H1 (cell line): ENCODE results near the gene HAND1. TPM values are rescaled to one million over a fixed set of nuclear protein-coding genes. Genes with fewer than 3 reads are reported as not detected.
A peak's percentile ranks its signal among the peaks of the same experiment; 100 is the strongest.

Experiments
- CHD2 ChIP-seq: IDR thresholded peaks from 2 replicates; pipeline ENCODE4 v1.6.1; 2012; ENCODE audit warnings: low read length, improper control_type of control experiment
- HDAC6 ChIP-seq: IDR thresholded peaks from one replicate; pipeline ENCODE4 v1.7.1; 2012; ENCODE audit warnings: low read depth, mild to moderate bottlenecking, inconsistent platforms, low read length, moderate library complexity
- KDM4A ChIP-seq: IDR thresholded peaks from one replicate; pipeline ENCODE4 v1.7.1; 2012; ENCODE audit warnings: low read depth, mild to moderate bottlenecking, moderate library complexity, low read length, inconsistent platforms; ENCODE audit not compliant: severe bottlenecking
- PHF8 ChIP-seq: fragments of 200-600 bp; sonication (generic); conservative IDR thresholded peaks from 2 replicates; pipeline ENCODE4 v1.7.1; 2012; ENCODE audit warnings: low read depth, mild to moderate bottlenecking, inconsistent platforms, low read length, moderate library complexity
- RBBP5 ChIP-seq: IDR thresholded peaks from 2 replicates; pipeline ENCODE4 v1.7.1; 2012; ENCODE audit warnings: low read depth, mild to moderate bottlenecking, inconsistent platforms, low read length, moderate library complexity, borderline replicate concordance
- RFX5 ChIP-seq: IDR thresholded peaks from 2 replicates; pipeline ENCODE4 v1.6.1; 2011; ENCODE audit warnings: low read depth, low read length, improper control_type of control experiment, borderline replicate concordance
- SIX5 ChIP-seq: IDR thresholded peaks from 2 replicates; pipeline ENCODE4 v1.6.1; 2011; ENCODE audit warnings: mild to moderate bottlenecking, low read depth, low read length
- SP1 ChIP-seq: IDR thresholded peaks from 2 replicates; pipeline ENCODE4 v1.6.1; 2011; ENCODE audit warnings: low read depth, low read length
- SP2 ChIP-seq: IDR thresholded peaks from 2 replicates; pipeline ENCODE4 v1.6.1; 2012; ENCODE audit warnings: mild to moderate bottlenecking, low read length, inconsistent platforms
- TAF1 ChIP-seq: IDR thresholded peaks from 2 replicates; pipeline ENCODE4 v1.6.1; 2011; ENCODE audit warnings: mild to moderate bottlenecking, low read depth, low read length
- polyA plus RNA-seq, 7 experiments: library from polyadenylated mRNA; depleted of rRNA in 3 of 7; stranded (reverse) in 5 of 7; unstranded in 2 of 7; fragments of >200 nt in 5 of 7; fragments of 200-250 nt in 2 of 7; gene quantifications; 1 replicate in 5 of 7; 2 replicates in 1 of 7; 4 replicates in 1 of 7; pipeline versions ENCODE4 v1.2.1 to v1.2.3, GENCODE V29; 2011 to 2013; ENCODE audit warnings: missing spikeins in 2 of 7, mixed read lengths in 2 of 7
- total RNA-seq: library from RNA; stranded (reverse); fragmentation: NEBNext Ultra II Directional; extraction: Animal tissue kit (Norgen Biotek cat#: 25700); gene quantifications from 2 replicates; pipeline ENCODE4 v1.2.1, GENCODE V29; 2021
- TF ChIP-seq, protein P1 (sequence below): fragments of 300-600 bp; sonication (generic); IDR thresholded peaks from 2 replicates; pipeline ENCODE4 v1.7.1; 2012; ENCODE audit warnings: low read length, moderate library complexity, mild to moderate bottlenecking, inconsistent platforms; ENCODE audit not compliant: insufficient replicate concordance

The HAND1 gene
- total and polyA plus RNA-seq, 2 of the 8 experiments (the other 6 are each of a cell fraction or from before 2014, with no cell fraction given), result 0.06 TPM; not detected in 1

- peak; percentile 77 for TF ChIP-seq TAF1
- TF ChIP-seq HDAC6, result no peak
- peak; percentile 43; the same call in 1 of the 2 replicates for TF ChIP-seq RBBP5
- TF ChIP-seq, protein P1, sequence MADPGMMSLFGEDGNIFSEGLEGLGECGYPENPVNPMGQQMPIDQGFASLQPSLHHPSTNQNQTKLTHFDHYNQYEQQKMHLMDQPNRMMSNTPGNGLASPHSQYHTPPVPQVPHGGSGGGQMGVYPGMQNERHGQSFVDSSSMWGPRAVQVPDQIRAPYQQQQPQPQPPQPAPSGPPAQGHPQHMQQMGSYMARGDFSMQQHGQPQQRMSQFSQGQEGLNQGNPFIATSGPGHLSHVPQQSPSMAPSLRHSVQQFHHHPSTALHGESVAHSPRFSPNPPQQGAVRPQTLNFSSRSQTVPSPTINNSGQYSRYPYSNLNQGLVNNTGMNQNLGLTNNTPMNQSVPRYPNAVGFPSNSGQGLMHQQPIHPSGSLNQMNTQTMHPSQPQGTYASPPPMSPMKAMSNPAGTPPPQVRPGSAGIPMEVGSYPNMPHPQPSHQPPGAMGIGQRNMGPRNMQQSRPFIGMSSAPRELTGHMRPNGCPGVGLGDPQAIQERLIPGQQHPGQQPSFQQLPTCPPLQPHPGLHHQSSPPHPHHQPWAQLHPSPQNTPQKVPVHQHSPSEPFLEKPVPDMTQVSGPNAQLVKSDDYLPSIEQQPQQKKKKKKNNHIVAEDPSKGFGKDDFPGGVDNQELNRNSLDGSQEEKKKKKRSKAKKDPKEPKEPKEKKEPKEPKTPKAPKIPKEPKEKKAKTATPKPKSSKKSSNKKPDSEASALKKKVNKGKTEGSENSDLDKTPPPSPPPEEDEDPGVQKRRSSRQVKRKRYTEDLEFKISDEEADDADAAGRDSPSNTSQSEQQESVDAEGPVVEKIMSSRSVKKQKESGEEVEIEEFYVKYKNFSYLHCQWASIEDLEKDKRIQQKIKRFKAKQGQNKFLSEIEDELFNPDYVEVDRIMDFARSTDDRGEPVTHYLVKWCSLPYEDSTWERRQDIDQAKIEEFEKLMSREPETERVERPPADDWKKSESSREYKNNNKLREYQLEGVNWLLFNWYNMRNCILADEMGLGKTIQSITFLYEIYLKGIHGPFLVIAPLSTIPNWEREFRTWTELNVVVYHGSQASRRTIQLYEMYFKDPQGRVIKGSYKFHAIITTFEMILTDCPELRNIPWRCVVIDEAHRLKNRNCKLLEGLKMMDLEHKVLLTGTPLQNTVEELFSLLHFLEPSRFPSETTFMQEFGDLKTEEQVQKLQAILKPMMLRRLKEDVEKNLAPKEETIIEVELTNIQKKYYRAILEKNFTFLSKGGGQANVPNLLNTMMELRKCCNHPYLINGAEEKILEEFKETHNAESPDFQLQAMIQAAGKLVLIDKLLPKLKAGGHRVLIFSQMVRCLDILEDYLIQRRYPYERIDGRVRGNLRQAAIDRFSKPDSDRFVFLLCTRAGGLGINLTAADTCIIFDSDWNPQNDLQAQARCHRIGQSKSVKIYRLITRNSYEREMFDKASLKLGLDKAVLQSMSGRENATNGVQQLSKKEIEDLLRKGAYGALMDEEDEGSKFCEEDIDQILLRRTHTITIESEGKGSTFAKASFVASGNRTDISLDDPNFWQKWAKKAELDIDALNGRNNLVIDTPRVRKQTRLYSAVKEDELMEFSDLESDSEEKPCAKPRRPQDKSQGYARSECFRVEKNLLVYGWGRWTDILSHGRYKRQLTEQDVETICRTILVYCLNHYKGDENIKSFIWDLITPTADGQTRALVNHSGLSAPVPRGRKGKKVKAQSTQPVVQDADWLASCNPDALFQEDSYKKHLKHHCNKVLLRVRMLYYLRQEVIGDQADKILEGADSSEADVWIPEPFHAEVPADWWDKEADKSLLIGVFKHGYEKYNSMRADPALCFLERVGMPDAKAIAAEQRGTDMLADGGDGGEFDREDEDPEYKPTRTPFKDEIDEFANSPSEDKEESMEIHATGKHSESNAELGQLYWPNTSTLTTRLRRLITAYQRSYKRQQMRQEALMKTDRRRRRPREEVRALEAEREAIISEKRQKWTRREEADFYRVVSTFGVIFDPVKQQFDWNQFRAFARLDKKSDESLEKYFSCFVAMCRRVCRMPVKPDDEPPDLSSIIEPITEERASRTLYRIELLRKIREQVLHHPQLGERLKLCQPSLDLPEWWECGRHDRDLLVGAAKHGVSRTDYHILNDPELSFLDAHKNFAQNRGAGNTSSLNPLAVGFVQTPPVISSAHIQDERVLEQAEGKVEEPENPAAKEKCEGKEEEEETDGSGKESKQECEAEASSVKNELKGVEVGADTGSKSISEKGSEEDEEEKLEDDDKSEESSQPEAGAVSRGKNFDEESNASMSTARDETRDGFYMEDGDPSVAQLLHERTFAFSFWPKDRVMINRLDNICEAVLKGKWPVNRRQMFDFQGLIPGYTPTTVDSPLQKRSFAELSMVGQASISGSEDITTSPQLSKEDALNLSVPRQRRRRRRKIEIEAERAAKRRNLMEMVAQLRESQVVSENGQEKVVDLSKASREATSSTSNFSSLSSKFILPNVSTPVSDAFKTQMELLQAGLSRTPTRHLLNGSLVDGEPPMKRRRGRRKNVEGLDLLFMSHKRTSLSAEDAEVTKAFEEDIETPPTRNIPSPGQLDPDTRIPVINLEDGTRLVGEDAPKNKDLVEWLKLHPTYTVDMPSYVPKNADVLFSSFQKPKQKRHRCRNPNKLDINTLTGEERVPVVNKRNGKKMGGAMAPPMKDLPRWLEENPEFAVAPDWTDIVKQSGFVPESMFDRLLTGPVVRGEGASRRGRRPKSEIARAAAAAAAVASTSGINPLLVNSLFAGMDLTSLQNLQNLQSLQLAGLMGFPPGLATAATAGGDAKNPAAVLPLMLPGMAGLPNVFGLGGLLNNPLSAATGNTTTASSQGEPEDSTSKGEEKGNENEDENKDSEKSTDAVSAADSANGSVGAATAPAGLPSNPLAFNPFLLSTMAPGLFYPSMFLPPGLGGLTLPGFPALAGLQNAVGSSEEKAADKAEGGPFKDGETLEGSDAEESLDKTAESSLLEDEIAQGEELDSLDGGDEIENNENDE, result no peak
- peak; percentile 13 for TF ChIP-seq KDM4A
- TF ChIP-seq PHF8, result peak; percentile 9; the same call in 1 of the 2 replicates
- peak; percentile 82 for TF ChIP-seq SP2
- no peak for TF ChIP-seq SIX5
- TF ChIP-seq SP1, result peak; percentile 97
- no peak for TF ChIP-seq RFX5
- peak; percentile 92 for TF ChIP-seq CHD2
These were observed 32.4 kb downstream of the HAND1 start, which contains the start of gene SAP30L (continued) for GRCh38 chr5:154445422-154446194.
